ENCODE data around the gene MAP1LC3A. TPM values are rescaled to one million over a fixed set of nuclear protein-coding genes. Genes with fewer than 3 reads are reported as not detected.
"Not testable (repeated sequence)": the region's sequence is repeated elsewhere in the genome, so short reads cannot be mapped to it uniquely, and the experiment has no call there.

Gene MAP1LC3A
- total RNA-seq, 1 donor from 2014 or later: 83.9 TPM

- Mint-ChIP-seq H3K27ac (peak overlapping the region; percentile 100), H3K27me3 (no peaks in the 10 kb centered on the region), H3K36me3 (peaks cover 15% of the 10 kb centered on the region), H3K4me1 (ENCODE audit: unreplicated experiment) (peaks cover 40% of the 10 kb centered on the region), H3K4me3 (peak overlapping the region; percentile 99), H3K9me3 (no peaks in the 10 kb centered on the region)
- TF ChIP-seq CTCF (conservative IDR thresholded peaks at IDR 0.05): no peak
- DNase-seq (ENCODE audit: extremely low spot score, unreplicated experiment): no peak
These were observed 43.5 kb upstream of the MAP1LC3A start for GRCh38 chr20:34514897-34515483.

- DNase-seq (ENCODE audit: extremely low spot score, unreplicated experiment): peak; percentile 87
- peaks cover 40% of the 10 kb centered on the region for H3K4me1 Mint-ChIP-seq (ENCODE audit: unreplicated experiment)
- no peaks in the 10 kb centered on the region for H3K27me3 Mint-ChIP-seq
- H3K9me3 Mint-ChIP-seq: no peaks in the 10 kb centered on the region
- peak overlapping the region; percentile 100 for H3K27ac Mint-ChIP-seq
- peak overlapping the region; percentile 99 for H3K4me3 Mint-ChIP-seq
- TF ChIP-seq CTCF (conservative IDR thresholded peaks at IDR 0.05): no peak
- H3K36me3 Mint-ChIP-seq: peaks cover 18% of the 10 kb centered on the region
These were observed 42.9 kb upstream of the MAP1LC3A start for GRCh38 chr20:34515484-34516246.

- no peak for TF ChIP-seq CTCF (conservative IDR thresholded peaks at IDR 0.05)
- peak within 1 kb of the TSS; percentile 100 for H3K27ac Mint-ChIP-seq
- peaks cover 40% of the 10 kb centered on the region for H3K4me1 Mint-ChIP-seq (ENCODE audit: unreplicated experiment)
- H3K36me3 Mint-ChIP-seq: peaks cover 18% of the 10 kb centered on the region
- DNase-seq (ENCODE audit: extremely low spot score, unreplicated experiment): peak; percentile 100
- H3K9me3 Mint-ChIP-seq: no peaks in the 10 kb centered on the region
- peak within 1 kb of the TSS; percentile 99 for H3K4me3 Mint-ChIP-seq
- H3K27me3 Mint-ChIP-seq: no peaks in the 10 kb centered on the region
These were observed 42.0 kb upstream of the MAP1LC3A start, which contains the start of gene DYNLRB1 for GRCh38 chr20:34516247-34517113. DYNLRB1 (plus strand) TSS chr20:34516422; CDS start chr20:34516459, 37 bp downstream.

GRCh38 chr20:34517114-34517505, 41.4 kb upstream of the MAP1LC3A start:
- no peak for TF ChIP-seq CTCF (conservative IDR thresholded peaks at IDR 0.05)
- H3K27me3 Mint-ChIP-seq: no peaks in the 10 kb centered on the region
- H3K4me3 Mint-ChIP-seq: peak overlapping the region; percentile 99
- no peaks in the 10 kb centered on the region for H3K9me3 Mint-ChIP-seq
- H3K4me1 Mint-ChIP-seq (ENCODE audit: unreplicated experiment): peaks cover 41% of the 10 kb centered on the region
- H3K27ac Mint-ChIP-seq: peak overlapping the region; percentile 100
- no peak for DNase-seq (ENCODE audit: extremely low spot score, unreplicated experiment)
- peaks cover 21% of the 10 kb centered on the region for H3K36me3 Mint-ChIP-seq

GRCh38 chr20:34518863-34519262, 39.7 kb upstream of the MAP1LC3A start:
- not testable (repeated sequence) for H3K27me3 Mint-ChIP-seq, H3K9me3 Mint-ChIP-seq
- Mint-ChIP-seq H3K4me3 (peak overlapping the region; percentile 84), H3K27ac (peak overlapping the region; percentile 61), H3K4me1 (ENCODE audit: unreplicated experiment) (peaks cover 40% of the 10 kb centered on the region), H3K36me3 (peaks cover 20% of the 10 kb centered on the region)
- DNase-seq (ENCODE audit: extremely low spot score, unreplicated experiment): peak; percentile 47

GRCh38 chr20:34519841-34520240, 38.7 kb upstream of the MAP1LC3A start:
- peaks cover 41% of the 10 kb centered on the region for H3K4me1 Mint-ChIP-seq (ENCODE audit: unreplicated experiment)
- H3K27me3 Mint-ChIP-seq: not testable (repeated sequence)

More at GRCh38 chr20:34519841-34520240, 38.7 kb upstream of the MAP1LC3A start:
- H3K27ac Mint-ChIP-seq: peak overlapping the region; percentile 21
- H3K36me3 Mint-ChIP-seq: peaks cover 24% of the 10 kb centered on the region
- H3K9me3 Mint-ChIP-seq, H3K4me3 Mint-ChIP-seq: not testable (repeated sequence)
- DNase-seq (ENCODE audit: extremely low spot score, unreplicated experiment): peak; percentile 37

Data from type B pancreatic cell (in vitro differentiated cells).